ENCODE data around the gene NUDT2.
"Not testable (repeated sequence)": the region's sequence is repeated elsewhere in the genome, so short reads cannot be mapped to it uniquely, and the experiment has no call there.

Gene NUDT2

DNA sequence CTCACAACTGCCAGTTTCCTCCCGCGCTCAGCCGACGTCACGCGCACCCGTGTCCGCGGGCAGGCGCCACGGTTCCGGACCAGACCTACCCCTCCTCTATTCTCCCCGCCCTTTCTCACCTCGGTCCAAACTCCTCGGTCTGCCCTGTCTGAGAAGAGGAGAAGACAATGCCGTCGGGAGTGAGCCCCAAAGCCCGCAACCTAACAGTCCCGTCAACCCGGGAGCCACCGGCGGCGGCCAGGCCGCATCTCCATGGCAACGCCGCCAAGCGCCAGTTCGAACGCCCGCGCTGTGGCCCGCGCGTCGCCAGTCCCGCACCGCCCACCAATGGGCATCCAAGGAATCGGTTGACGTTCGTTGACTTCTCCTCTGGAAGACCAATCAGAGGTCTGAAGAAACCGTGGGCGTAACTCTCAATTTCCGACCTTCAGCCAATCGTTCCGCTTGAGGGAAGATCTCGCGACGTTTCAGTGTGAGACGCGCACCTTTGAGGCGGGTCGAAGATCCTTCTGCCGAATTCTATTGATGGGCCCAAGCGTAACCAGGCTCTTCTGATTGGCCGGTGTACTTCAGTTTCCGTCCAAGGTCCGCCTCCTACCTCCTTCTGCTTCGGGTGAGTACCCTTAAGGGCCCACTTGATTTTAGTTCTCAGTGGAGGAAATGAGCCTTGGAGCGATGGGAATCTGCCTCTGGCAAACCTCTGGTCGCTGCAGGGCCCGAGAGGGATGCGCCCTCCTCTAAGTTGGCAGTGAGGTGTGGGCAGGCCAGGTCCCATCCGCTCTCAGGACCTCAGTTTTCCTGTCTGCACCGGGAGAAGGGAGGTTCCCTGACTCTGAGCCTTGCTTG is at the start of gene NUDT2, which contains the start of gene KIF24:
TSS of gene NUDT2 (plus strand) at position 583 of the 846 bp plus-strand sequence. CDS start 9,471 bp downstream, outside the sequence.
TSS of gene KIF24 (minus strand) at position 282 of the 846 bp plus-strand sequence. CDS start 17,922 bp downstream, outside the sequence.
- peak; percentile 100 for FAIRE-seq

DNA sequence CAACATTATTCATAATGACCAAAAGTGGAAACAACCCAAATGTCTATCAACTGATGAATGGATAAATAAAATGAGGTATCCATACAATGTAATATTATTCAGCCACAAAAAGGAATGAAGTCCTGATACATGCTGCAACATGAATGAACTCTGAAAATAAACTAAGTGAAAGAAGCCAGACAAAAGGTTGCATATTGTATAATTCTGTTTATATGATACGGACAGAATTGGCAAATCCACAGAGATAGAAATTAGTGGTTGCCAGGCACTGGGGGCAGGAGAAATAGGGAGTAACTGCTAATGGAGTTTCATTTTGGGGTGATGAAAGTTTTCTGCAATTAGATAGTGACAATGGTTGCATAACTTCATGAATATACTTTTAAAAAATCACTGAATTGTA is 47.3 kb upstream of the NUDT2 start:
- FAIRE-seq: no peak

DNA sequence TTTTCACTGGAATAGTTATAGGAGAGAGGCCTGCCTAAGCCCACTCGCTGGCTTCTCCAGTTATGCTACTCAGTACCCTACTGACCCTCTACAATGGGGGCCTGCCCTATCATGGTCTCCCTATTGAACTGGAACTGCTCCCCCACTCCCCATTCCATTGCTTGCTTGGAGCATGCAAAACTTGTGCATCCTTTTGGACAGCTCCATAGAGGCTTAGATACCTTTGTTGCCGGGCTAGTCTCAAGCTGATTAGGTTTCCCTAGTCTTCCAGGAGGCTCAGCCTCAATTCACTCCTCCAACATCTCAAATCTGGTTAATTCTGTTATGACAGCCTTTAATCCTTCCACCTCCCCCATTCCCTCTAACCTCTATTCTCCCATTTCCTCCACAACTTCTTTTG is 40.2 kb upstream of the NUDT2 start:
- FAIRE-seq: no peak

DNA sequence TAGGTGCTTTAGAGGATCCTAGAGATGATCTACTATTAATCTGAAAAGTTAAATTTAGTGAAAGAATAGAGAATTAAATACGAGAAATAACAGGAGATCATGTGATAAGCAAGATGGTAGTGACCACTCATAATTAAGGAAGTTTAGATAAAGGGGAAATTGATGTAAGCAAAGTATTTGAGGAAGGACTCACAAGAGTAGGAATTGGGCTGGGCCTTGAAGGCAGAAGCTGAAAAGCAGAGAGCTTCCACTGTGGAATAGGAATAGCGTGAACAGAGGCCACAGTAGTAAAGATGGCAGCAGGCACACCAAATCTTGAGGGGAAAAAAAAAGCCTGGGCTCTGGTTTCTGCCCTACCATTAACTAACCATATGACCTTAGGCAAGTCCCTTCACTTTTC is 38.3 kb upstream of the NUDT2 start:
- no peak for FAIRE-seq

DNA sequence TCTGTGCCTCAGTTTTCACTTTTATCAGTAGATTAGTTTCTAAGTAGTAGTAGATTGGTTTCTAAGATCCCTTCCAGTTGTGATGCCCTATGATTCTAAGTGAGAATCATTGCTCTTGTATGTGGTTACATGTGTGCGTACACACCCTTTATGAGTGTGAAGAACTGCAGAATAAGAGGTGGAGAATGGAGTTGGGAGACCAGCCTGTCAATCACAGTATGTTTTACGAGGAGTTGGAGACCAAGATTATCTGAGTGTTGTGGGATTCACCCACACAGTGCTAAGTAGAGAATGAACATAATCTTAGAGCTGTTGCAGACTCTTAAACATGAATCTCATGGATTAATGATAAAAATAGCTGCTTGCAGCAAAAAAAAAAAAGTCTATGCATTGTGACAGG is 37.9 kb upstream of the NUDT2 start:
- no peak for FAIRE-seq

DNA sequence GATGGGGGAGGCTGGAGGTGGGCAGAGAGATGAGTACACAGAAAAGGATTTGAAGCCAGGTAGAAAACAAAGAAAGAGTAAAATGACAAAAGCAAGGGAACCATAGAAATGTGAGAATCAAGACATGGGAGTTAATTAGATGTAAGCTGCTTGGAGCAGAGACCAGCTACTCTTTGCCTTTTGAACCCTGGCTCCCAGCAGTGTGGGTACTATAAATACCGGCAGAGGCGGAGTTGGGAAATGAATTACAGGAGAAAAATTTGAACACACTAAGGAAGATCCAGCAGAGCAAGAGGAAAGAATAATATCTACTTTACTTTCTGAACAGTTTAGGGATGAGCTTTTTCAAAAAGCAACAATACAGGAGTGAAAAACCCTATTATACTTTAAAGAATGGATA is 36.8 kb upstream of the NUDT2 start:
- FAIRE-seq: no peak

DNA sequence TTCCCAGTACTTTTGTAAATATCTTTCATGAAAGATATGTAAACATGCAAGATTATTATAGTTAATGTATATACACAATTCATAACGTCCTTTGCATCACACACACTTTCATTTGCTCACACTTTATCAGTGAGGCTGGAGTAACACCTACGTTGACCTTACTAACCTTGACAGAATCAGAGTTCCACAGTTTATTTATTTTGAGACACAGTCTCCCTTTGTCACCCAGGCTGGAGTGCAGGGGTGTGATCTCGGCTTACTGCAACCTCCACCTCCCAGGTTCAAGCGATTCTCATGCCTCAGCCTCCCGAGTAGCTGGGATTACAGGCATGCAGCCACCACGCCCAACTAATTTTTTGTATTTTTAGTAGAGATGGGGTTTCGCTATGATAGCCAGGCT is 28.3 kb upstream of the NUDT2 start:
- FAIRE-seq: not testable (repeated sequence)

DNA sequence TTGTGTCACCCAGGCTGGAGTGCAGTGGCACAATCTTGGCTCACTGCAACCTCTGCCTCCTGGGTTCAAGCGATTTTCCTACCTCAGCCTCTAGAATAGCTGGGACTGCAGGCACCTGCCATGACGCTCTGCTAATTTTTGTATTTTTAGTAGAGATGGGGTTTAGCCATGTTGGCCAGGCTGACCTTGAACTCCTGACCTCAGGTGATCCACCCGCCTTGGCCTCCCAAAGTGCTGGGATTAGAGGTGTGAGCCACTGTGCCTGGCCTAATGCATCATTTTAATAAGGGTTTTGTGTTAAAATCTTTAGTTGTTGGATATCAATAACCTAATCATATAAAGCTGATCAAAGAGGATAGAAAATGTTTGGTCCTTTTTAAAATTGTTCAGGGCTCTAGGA is 21.1 kb upstream of the NUDT2 start:
- FAIRE-seq: not testable (repeated sequence)

DNA sequence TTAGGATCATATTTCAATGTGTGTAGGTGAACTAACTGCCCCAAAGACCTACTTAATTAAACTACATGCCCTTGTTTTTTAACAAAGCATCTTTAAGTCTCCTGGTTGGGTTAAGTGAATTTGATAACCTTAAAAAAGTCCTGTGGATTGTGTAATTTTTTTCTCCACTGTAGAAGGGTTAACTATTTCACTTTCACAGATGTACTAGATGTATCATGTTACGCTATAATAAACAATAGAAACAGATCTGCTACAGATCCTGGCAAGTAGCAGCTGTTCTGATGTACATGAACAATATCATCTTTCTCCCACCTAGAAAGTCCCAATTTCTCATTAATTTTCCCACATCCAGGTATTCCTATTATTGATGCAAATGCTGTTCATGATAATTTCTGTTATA is 19.2 kb upstream of the NUDT2 start:
- no peak for FAIRE-seq

DNA sequence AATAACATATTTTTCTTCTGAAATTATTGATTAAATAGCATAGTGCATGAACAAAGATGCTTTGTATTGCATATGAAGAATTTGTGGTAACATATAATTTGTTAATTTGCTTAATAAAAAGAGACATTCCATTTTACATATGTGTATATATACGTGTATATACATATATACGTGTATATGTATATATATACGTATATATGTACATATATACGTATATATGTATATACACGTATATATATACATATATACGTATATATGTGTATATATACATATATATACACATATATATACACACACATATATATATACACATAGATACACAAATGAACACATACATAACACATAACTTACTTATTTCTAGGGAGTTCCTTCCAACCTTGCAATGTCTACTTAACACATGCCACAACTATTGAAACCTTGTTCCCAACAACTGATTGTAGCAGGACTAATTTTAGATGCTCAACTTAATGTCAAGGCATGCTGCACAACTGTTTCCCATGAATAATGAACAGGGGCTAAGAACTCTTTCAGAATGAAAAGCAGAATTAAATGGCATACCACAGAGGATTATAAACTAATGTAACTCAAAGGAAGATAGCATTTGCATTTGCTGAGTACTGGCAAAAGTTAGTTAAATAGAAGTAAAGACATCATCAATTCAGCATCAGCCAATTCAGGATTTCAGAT is 17.7 kb upstream of the NUDT2 start:
- FAIRE-seq: peak; percentile 24

DNA sequence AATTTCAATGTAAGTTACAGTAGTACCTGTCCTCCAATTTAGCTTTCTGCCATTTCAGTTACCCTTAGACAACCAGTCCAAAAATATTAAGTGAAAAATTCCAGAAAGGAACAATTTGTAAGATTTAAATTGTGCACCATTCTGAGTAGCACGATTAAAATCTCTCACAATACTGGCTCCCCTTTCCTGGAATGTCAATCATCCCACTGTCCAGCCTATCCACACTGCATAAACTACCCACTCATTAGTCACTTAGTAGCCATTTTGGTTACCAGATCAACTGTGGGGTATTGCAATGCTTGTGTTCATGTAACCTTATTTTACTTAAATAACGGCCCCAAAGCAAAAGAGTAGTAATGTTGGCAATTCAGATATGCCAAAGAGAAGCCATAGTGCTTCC is 11.9 kb upstream of the NUDT2 start:
- no peak for FAIRE-seq

DNA sequence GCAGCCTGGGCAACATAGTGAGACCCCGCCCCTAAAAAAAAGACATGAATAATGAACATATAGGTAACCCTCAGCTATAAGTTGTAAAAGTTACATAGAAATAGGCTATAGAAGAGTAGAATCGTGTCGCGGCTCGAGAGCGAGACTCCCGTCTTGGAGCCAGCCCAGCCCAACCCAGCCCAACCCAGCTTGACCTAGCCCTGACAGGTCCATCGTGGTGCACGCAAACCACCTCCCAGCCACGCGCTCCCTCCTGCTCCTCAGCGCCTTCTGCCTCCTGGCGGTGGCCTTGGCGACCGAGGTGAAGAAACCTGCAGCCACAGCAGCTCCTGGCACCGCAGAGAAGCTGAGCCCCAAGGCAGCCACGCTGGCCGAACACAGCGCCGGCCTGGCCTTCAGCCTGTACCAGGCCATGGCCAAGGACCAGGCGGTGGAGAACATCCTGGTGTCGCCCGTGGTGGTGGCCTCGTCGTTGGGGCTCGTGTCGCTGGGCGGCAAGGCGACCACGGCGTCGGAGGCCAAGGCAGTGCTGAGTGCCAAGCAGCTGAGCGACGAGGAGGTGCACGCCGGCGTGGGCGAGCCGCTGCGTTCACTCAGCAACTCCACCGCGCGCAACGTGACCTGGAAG is 11.1 kb upstream of the NUDT2 start:
- FAIRE-seq: no peak

DNA sequence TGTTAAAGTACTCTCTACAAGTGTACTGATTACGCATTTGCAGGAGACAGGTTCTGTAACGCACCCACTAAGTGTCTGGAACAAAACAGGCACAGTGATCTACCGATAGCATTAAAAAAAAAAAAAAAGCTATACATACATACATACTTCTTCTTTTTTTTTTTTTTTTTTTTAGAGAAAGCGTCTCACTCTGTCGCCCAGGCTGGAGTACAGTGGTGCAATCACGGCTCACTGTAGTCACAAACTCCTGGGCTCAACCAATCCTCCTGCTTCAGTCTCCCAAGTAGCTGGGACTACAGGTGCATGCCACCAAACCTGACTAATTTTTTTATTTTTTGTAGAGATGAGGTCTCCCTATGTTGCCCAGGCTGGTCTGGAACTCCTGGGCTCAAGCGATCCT is 7.9 kb upstream of the NUDT2 start:
- FAIRE-seq: no peak

DNA sequence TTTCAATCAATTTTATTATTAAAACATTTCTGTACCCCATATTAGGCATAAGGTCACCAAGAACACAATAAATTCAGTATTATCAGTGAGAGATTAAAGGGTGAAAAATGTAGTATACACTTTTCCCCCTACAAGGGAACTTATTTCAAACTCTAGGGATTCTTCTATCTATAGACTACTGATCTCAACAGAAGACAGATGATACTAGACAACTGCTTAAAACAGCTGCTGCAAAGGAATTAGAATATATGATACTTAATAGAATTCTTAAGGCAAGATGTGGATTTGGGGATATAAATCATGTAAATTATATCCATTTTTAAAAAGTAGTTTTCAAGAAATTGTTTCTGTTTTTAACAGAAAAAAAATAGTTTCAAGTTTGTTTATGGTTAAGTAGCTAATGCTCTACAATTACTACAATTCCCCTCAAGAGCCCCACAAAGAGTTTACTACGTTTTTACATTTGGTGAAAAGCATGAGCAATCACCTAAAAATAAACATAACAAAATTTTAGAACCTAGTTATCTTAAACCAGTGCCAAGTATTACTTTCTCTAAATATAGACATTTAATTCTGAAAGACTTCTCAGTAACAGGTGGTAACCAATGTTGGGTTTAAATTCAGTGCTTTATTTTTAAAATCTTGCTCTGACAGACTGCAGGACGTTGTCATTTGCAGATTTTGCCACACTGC is 6.3 kb upstream of the NUDT2 start:
- FAIRE-seq: no peak

DNA sequence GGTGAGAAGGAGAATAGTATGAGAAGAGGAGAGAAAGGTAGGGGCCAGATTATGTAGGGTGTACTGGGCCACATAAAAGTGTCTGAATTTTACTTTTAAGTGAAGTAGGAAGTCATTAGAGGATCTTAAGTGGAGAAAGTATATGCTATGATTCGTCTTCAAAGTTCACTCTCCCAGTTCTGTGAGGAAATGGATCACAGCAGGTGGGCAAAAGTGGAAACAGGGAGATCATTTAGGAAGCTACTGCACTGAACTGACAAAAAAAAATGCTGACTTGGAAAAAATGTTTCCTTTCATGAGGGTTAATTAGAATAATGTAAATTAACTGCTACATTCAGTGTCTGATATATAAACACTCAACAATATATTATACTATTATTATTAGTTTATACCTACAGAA is 2.7 kb upstream of the NUDT2 start:
- no peak for FAIRE-seq

DNA sequence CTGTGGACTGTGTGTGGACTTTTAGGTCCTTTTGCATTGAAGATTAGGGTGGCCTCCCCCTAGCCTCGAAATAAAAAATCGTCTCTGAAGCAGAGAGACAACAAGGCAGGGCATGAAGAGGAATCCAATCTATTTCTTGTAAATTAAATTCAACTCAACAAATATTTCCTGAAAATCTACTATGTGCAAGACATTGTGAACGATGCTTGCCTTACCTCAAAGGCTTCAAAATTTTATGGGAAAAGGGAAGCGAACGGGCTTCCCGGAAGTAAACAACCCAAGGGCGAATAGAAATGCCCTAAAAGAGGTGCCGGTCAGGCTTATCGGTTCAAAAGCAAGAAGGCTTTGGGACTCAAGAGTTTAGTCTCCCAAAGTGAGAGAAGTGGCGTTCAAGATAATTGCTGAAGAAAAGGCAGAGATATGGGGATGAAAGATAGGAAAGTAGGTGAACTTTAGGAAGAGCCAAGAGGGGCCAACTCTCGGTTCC is 826 bp upstream of the NUDT2 start:
- FAIRE-seq: no peak

DNA sequence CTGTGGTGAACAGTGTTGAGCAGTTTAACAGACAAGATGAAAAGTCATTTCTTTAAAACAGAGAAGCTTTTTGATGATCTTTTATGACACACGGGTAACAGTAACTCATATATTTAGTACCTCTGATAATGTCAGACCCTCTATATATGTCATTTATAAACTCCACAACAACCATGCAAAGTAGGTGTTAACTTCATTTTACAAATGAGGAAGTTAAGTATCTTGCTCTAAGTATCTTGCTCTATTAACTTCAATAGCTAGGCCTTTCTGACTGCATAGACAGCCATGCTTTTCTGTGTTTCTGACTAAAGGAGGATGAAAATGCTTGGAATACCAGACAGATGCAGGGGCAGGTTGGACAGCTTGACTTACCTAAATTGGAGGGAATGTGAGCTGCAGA is 1.8 kb downstream of the NUDT2 start:
- no peak for FAIRE-seq

DNA sequence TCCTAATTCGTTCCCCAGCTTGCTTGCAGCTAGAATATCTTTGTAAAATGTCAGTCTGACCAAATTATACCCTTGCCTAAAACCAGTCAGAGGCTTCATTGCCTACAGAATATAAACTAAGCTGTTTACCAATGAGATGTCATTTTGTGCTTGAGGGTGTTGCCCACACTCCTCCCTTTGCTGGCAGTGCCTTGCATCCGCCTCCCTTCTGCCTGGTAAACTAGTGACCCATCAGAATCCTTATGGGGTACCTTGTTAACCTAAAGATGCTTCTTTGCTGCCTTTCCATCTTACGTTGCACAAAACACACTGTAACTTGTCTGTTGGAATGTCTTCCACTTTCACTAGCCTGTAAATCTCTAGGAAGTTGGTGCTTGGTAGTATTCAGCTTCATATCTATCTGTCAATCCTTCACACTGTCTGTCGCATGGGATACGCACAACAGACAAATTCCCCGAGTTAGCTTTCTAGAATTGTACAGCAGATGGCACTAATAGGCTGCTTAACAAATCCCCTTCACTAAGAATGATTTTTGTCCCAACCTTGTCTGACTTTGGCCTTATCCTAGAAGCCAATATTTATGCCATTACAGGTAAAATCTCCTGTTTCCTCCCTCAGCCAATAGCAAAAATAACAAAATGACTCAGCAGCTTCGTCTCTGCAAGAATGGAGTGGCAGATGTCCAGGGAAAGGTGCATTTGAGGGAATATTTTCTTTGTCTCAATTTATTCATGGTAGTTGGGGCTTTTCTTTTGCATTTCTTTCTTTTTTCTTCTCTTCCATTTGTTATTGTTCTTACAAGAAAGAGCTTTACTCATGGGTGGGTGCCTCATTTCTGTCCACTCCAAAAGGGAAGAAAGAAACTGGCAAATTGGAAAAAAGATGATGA is 3.0 kb downstream of the NUDT2 start:
- FAIRE-seq: peak; percentile 61

DNA sequence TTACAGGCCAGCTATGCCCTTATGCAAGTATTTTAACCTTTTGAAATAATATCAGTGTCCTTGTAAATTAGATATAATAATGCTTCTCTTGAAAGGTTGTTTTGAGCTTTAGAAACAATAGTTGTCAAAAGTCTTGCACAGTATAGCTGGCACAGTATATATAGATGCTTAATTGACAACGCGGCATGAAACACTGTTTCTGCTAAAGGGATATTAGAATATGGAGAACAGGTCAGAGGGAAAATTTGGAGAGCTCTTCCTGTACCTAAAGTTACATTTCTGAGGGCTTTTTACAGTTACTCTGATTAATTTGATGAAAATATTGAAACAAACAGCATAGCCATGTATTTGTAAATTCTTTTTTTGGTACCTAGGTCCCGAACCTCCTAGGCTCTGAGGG is 4.5 kb downstream of the NUDT2 start:
- no peak for FAIRE-seq

DNA sequence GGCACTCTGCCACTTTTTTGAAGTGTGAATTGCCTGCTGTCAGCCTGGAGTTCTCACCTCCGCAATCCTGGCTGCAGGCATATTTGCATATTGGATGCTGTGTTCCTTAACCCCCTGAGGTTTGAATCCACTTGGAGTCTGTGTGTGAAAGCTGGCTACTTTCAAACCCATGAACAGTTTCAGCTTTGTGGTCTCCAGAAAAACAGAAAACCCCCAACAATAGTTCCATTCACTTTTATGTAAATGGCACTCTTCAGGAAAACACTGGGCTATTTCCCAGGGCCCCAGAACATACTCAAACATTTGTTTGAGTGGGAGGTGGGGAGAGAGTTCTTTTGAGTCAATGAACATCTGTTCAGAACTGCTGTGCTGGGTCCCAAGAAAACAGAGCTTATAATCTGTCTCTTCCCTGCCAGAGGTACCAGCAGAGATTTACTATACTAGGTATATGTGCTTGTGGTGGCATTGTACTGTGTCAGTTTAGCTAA is 5.0 kb downstream of the NUDT2 start:
- no peak for FAIRE-seq

DNA sequence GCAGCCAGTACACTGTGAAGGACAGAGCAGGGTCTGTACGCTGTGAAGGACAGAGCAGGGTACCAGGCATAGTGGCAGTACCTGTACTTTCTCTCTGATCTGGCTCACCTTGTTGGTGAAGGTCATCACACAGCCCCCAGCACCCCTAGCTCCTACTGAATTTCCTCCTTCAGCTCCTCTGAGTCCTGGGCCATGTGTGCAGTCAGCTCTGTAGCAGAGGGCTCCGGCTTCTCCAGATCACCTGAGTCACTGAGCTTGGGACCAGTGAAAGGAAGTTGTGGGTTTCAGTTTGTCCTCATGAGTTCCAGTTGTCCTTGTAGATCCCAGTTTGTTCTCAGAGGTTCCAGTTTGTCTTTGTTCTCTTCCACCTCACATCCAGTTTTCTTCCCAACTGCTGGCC is 5.5 kb downstream of the NUDT2 start:
- FAIRE-seq: no peak

DNA sequence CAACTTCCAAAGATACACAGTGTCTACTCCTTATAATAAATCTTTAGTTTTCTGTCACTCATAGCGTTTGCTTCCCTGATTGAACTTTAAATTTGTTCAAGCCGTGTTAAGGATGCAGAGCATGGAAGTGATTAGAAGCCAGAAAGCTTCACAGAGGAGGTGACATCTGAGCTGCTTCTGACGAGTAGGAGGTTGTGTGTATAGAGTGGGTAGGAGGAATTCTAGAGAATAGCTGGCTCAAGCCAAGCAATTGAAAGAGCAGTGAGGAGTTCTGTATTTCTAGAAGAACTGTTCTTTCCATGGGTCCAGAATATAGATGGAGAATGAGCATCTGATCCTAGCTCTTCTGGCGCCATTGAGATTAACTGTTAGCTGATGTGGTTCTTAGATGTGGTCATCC is 6.0 kb downstream of the NUDT2 start:
- FAIRE-seq: no peak

Measured in islet of Langerhans (tissue), 1 donor.